Kidney glomerular epithelial cell (primary cell): ENCODE measurements around the gene BRWD1.

ENCODE experiments used
- DNase-seq: peaks from one replicate; lab custom pipeline; 2025; lab: John Stamatoyannopoulos, UW

The BRWD1 gene

GRCh38 chr21:39197448-39198233 is 115.8 kb downstream of the BRWD1 start:
- DNase-seq = no peak

GRCh38 chr21:39196838-39197237 is 116.6 kb downstream of the BRWD1 start:
- DNase-seq = no peak

GRCh38 chr21:39196310-39196709 is 117.1 kb downstream of the BRWD1 start:
- no peak for DNase-seq

GRCh38 chr21:39193380-39193779 is 120.1 kb downstream of the BRWD1 start:
- no peak for DNase-seq

GRCh38 chr21:39189857-39190604 is 123.4 kb downstream of the BRWD1 start:
- DNase-seq = peak; percentile 13

GRCh38 chr21:39188521-39189139 is 124.8 kb downstream of the BRWD1 start:
- DNase-seq = no peak

- DNase-seq = no peak
Measured at GRCh38 chr21:39187141-39187540, 126.3 kb downstream of the BRWD1 start.

- no peak for DNase-seq
Measured at GRCh38 chr21:39186676-39187075, 126.8 kb downstream of the BRWD1 start.

- DNase-seq = no peak
Measured at GRCh38 chr21:39185157-39185556, 128.3 kb downstream of the BRWD1 start.

GRCh38 chr21:39184050-39184980 is 129.1 kb downstream of the BRWD1 start:
- DNase-seq = no peak

- peak; percentile 81 for DNase-seq
Measured at GRCh38 chr21:39183272-39184049, 130.0 kb downstream of the BRWD1 start, which contains the start of gene PSMG1. Gene PSMG1 (minus strand): TSS chr21:39183451. CDS start chr21:39183385, 66 bp downstream.

GRCh38 chr21:39182484-39183271 is 130.8 kb downstream of the BRWD1 start:
- peak; percentile 40 for DNase-seq

- DNase-seq = no peak
Measured at GRCh38 chr21:39182016-39182415, 131.4 kb downstream of the BRWD1 start.

- no peak for DNase-seq
Measured at GRCh38 chr21:39181205-39181818, 132.1 kb downstream of the BRWD1 start.

- DNase-seq = no peak
Measured at GRCh38 chr21:39180429-39181019, 132.9 kb downstream of the BRWD1 start.

GRCh38 chr21:39178421-39178820 is 135.0 kb downstream of the BRWD1 start:
- DNase-seq = no peak

GRCh38 chr21:39176271-39176709 is 137.1 kb downstream of the BRWD1 start:
- DNase-seq = no peak

- no peak for DNase-seq
Measured at GRCh38 chr21:39175665-39176064, 137.8 kb downstream of the BRWD1 start.

GRCh38 chr21:39175154-39175553 is 138.3 kb downstream of the BRWD1 start:
- DNase-seq = no peak
